ENCODE measurements around the gene CNTNAP4. TPM values are rescaled to one million over a fixed set of nuclear protein-coding genes. Genes with fewer than 3 reads are reported as not detected.

The CNTNAP4 gene
- total and polyA plus RNA-seq, 3 donors from 2014 or later: 1.5 to 3.5 (median 2.2) TPM

DNA sequence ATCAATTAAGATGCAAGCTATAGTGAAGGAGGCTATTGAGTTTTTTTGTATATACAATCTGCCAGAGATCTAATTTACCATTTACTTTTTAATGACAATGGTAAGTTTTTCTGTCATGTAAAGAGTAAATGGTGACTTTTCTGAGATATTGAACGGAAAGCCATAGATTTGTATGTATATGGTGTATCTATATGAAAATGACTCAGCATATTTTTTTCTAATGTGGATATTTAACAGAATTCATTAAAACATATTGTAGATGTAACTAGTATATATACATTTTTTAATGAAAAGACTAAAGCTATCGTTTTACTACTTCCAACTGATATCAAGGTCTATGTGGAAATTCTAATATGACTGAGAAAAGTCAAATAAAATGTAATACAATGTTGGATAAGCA is 34.1 kb downstream of the CNTNAP4 start:
- TF ChIP-seq, protein P1, sequence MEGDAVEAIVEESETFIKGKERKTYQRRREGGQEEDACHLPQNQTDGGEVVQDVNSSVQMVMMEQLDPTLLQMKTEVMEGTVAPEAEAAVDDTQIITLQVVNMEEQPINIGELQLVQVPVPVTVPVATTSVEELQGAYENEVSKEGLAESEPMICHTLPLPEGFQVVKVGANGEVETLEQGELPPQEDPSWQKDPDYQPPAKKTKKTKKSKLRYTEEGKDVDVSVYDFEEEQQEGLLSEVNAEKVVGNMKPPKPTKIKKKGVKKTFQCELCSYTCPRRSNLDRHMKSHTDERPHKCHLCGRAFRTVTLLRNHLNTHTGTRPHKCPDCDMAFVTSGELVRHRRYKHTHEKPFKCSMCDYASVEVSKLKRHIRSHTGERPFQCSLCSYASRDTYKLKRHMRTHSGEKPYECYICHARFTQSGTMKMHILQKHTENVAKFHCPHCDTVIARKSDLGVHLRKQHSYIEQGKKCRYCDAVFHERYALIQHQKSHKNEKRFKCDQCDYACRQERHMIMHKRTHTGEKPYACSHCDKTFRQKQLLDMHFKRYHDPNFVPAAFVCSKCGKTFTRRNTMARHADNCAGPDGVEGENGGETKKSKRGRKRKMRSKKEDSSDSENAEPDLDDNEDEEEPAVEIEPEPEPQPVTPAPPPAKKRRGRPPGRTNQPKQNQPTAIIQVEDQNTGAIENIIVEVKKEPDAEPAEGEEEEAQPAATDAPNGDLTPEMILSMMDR (IDR thresholded peaks at IDR 0.05): no peak
- no peak for TF ChIP-seq POLR2A (IDR thresholded peaks at IDR 0.05)
- 83 to 89% methylated on average over 2 of the region's 2 CpGs for WGBS, 2 donors
- H3K27ac ChIP-seq: no peak overlapping the region
- intact Hi-C loops (cut with DNase I; ENCODE audit: low total_unique reads): no loop called here
- H3K4me3 ChIP-seq: no peak overlapping the region
- no peak for DNase-seq
- H3K9me3 ChIP-seq: no peaks in the 10 kb centered on the region
- no peaks in the 10 kb centered on the region for H3K36me3 ChIP-seq (ENCODE audit: low read depth, missing control alignments)
- H3K4me1 ChIP-seq: no peaks in the 10 kb centered on the region
- H3K27me3 ChIP-seq: no peaks in the 10 kb centered on the region

DNA sequence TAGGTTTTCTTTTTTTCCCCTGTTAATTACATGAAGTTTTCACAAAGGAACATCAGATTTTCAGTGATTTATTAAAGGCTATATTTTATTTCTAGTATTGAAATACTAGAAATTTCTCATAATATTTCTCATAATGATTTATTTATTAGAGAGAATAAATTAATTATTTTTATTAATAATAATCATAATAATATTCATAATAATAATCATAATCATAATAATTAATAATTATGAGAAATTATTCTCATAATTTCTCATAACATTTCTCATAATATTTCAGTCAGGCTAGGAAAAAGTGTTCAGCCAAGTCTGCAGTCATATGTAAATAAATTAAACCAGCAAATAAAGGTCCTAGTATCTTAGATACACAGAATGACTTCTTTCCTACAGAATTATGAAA is 41.4 kb downstream of the CNTNAP4 start:
- Histone ChIP-seq H3K36me3 (ENCODE audit: low read depth, missing control alignments) (no peaks in the 10 kb centered on the region), H3K27ac (no peak overlapping the region), H3K4me1 (no peaks in the 10 kb centered on the region), H3K9me3 (no peaks in the 10 kb centered on the region), H3K4me3 (no peak overlapping the region), H3K27me3 (no peaks in the 10 kb centered on the region)
- intact Hi-C loops (cut with DNase I; ENCODE audit: low total_unique reads): no loop called here
- no peak for DNase-seq
- TF ChIP-seq, protein P1 (IDR thresholded peaks at IDR 0.05): no peak
- TF ChIP-seq POLR2A (IDR thresholded peaks at IDR 0.05): no peak

DNA sequence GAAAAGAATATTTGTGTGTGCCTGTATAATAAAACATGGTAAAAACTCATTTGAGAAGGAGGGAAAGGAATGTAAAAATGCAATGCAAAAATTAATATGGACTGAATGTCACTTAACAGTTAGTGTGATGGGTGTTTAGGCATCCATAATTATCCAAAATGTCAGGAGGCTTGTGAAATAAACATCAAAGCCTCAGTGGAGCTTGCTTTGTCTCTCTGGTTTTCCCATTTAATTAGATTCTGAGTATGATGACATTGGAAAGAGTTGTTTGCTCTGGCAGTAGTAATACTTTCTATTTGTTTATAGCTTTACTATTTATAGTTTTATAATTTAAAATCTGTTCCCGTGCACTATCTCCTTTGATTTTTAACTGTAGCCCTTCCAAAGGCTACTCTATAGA is 51.9 kb downstream of the CNTNAP4 start:
- no peak overlapping the region for H3K4me3 ChIP-seq
- no peaks in the 10 kb centered on the region for H3K4me1 ChIP-seq
- intact Hi-C loops (cut with DNase I; ENCODE audit: low total_unique reads): no loop called here
- TF ChIP-seq POLR2A (IDR thresholded peaks at IDR 0.05): no peak
- TF ChIP-seq, protein P1 (IDR thresholded peaks at IDR 0.05): no peak
- DNase-seq: no peak
- no peaks in the 10 kb centered on the region for H3K36me3 ChIP-seq (ENCODE audit: low read depth, missing control alignments)
- no peaks in the 10 kb centered on the region for H3K27me3 ChIP-seq
- H3K9me3 ChIP-seq: no peaks in the 10 kb centered on the region
- WGBS, 2 donors: 23 to 35% methylated on average over 1 of the region's 1 CpG
- H3K27ac ChIP-seq: no peak overlapping the region

DNA sequence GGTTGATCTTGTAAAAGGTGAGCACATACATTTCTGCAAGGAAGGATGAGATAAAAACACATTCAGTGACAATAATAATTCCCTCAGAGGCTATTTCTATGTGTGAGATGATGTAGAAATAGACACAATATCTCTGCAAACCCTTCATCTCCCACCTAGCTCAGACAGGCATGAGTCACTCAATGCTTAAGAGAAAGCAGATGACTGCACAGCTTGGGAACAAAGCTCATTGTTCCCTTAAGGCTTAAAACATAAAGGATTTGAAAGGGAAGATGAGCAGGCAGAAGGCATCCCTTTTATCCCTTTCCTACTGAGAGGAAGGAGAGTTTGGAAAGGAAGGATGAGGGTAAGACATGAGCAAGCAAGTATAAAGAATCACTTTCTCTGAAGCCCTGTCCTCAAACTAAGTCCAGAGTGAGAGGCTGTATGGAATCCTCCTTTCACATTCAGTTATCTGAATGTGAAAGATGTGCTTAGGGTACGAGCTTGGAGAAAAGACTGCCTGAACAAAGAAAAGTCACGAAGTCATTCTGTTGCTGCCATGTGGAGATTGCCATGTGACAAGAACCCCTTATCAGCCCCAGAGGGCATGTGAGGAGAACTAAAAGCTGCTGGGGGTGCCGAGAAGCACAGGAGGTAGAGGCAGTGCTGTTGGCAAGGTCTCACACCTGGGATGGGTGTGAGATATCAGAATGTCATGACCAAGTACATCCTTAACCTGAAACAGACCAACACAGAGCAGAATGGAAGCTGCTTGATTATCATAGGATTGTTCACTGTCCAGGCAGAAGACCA is 58.2 kb downstream of the CNTNAP4 start:
- Histone ChIP-seq H3K4me3 (no peak overlapping the region), H3K27ac (no peak overlapping the region), H3K4me1 (no peaks in the 10 kb centered on the region), H3K9me3 (no peaks in the 10 kb centered on the region), H3K27me3 (no peaks in the 10 kb centered on the region), H3K36me3 (ENCODE audit: low read depth, missing control alignments) (no peaks in the 10 kb centered on the region)
- TF ChIP-seq, protein P1 (IDR thresholded peaks at IDR 0.05): no peak
- TF ChIP-seq POLR2A (IDR thresholded peaks at IDR 0.05): no peak
- DNase-seq: no peak
- whole genome bisulfite sequencing, 2 donors: 84 to 90% methylated on average over 3 of the region's 3 CpGs
- intact Hi-C loops (cut with DNase I; ENCODE audit: low total_unique reads): no loop called here

DNA sequence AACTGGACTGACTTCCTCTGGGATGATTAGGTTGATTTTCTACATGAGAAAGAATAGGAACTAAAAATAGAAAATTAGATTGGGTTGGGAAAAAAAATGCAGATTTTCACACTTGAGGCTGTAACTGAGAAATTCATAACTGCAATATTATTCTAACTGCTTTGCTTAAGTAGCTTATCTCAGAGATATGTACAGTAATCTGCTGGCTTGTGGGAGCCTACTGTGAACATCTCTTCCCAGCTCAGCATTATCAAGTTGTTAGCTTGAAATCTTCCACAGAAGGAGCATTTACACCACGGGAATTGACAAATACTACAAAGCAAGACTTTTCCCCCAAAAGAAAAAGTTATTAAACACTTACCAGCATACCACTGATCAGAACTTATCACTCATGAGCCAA is 58.9 kb downstream of the CNTNAP4 start:
- H3K4me1 ChIP-seq: no peaks in the 10 kb centered on the region
- intact Hi-C loops (cut with DNase I; ENCODE audit: low total_unique reads): no loop called here
- H3K9me3 ChIP-seq: no peaks in the 10 kb centered on the region
- no peak overlapping the region for H3K27ac ChIP-seq
- WGBS, 2 donors: 71 to 73% methylated on average over 1 of the region's 1 CpG
- H3K36me3 ChIP-seq (ENCODE audit: low read depth, missing control alignments): no peaks in the 10 kb centered on the region
- no peak overlapping the region for H3K4me3 ChIP-seq
- TF ChIP-seq, protein P1 (IDR thresholded peaks at IDR 0.05): no peak
- TF ChIP-seq POLR2A (IDR thresholded peaks at IDR 0.05): no peak
- no peak for DNase-seq
- no peaks in the 10 kb centered on the region for H3K27me3 ChIP-seq
